H1 (cell line): ENCODE measurements around the gene NAV3. TPM values are rescaled to one million over a fixed set of nuclear protein-coding genes. Genes with fewer than 3 reads are reported as not detected.

Experiments
- RNF2 ChIP-seq: fragments of 200-900, 300-1000 bp; sonication (generic); IDR thresholded peaks from 2 replicates; pipeline ENCODE4 v1.7.1; 2016; ENCODE audit warnings: borderline replicate concordance, low read depth, mild to moderate bottlenecking, antibody characterized with exemption, low read length; ENCODE audit not compliant: poor library complexity, severe bottlenecking; ENCODE audit errors: missing control alignments
- SIN3A ChIP-seq, 2 experiments: IDR thresholded peaks in 1 of 2; conservative IDR thresholded peaks in 1 of 2; 2 replicates each; pipeline ENCODE4 v1.6.1; 2011 to 2012; ENCODE audit warnings: low read length in 2 of 2, improper control_type of control experiment in 1 of 2, low read depth in 1 of 2, mild to moderate bottlenecking in 1 of 2
- polyA plus RNA-seq, 7 experiments: library from polyadenylated mRNA; depleted of rRNA in 3 of 7; stranded (reverse) in 5 of 7; unstranded in 2 of 7; fragments of >200 nt in 5 of 7; fragments of 200-250 nt in 2 of 7; gene quantifications; 1 replicate in 5 of 7; 2 replicates in 1 of 7; 4 replicates in 1 of 7; pipeline versions ENCODE4 v1.2.1 to v1.2.3, GENCODE V29; 2011 to 2013; ENCODE audit warnings: missing spikeins in 2 of 7, mixed read lengths in 2 of 7
- total RNA-seq: library from RNA; stranded (reverse); fragmentation: NEBNext Ultra II Directional; extraction: Animal tissue kit (Norgen Biotek cat#: 25700); gene quantifications from 2 replicates; pipeline ENCODE4 v1.2.1, GENCODE V29; 2021
- TF ChIP-seq, protein P1 (sequence below): fragments of 300-600 bp; sonication (generic); IDR thresholded peaks from 2 replicates; pipeline ENCODE4 v1.7.1; 2012; ENCODE audit warnings: low read length, moderate library complexity, mild to moderate bottlenecking, inconsistent platforms; ENCODE audit not compliant: insufficient replicate concordance

Gene NAV3
- total and polyA plus RNA-seq, 2 of the 8 experiments (the other 6 are each of a cell fraction or from before 2014, with no cell fraction given): 0.47 to 5.0 TPM

DNA sequence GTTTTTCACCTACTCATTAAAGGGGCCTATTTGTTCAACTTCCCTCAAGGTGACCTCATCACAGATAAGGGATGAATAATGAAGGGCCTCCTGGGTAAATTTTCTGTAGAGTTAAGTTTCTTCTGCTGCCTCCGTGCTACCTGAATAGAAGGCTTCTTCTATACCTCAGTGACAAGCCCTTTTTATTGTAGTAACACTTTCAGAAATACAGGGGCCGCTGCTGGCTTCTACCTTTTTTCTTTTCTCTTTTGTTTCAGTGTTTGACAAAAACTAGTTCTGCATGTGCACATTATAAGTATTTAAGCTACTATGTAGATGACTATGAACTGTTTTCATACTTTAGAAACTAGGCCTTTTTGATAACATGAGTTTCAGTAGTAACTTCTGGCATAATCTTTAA, 207.0 kb downstream of the NAV3 start (continued):
- TF ChIP-seq, protein P1, sequence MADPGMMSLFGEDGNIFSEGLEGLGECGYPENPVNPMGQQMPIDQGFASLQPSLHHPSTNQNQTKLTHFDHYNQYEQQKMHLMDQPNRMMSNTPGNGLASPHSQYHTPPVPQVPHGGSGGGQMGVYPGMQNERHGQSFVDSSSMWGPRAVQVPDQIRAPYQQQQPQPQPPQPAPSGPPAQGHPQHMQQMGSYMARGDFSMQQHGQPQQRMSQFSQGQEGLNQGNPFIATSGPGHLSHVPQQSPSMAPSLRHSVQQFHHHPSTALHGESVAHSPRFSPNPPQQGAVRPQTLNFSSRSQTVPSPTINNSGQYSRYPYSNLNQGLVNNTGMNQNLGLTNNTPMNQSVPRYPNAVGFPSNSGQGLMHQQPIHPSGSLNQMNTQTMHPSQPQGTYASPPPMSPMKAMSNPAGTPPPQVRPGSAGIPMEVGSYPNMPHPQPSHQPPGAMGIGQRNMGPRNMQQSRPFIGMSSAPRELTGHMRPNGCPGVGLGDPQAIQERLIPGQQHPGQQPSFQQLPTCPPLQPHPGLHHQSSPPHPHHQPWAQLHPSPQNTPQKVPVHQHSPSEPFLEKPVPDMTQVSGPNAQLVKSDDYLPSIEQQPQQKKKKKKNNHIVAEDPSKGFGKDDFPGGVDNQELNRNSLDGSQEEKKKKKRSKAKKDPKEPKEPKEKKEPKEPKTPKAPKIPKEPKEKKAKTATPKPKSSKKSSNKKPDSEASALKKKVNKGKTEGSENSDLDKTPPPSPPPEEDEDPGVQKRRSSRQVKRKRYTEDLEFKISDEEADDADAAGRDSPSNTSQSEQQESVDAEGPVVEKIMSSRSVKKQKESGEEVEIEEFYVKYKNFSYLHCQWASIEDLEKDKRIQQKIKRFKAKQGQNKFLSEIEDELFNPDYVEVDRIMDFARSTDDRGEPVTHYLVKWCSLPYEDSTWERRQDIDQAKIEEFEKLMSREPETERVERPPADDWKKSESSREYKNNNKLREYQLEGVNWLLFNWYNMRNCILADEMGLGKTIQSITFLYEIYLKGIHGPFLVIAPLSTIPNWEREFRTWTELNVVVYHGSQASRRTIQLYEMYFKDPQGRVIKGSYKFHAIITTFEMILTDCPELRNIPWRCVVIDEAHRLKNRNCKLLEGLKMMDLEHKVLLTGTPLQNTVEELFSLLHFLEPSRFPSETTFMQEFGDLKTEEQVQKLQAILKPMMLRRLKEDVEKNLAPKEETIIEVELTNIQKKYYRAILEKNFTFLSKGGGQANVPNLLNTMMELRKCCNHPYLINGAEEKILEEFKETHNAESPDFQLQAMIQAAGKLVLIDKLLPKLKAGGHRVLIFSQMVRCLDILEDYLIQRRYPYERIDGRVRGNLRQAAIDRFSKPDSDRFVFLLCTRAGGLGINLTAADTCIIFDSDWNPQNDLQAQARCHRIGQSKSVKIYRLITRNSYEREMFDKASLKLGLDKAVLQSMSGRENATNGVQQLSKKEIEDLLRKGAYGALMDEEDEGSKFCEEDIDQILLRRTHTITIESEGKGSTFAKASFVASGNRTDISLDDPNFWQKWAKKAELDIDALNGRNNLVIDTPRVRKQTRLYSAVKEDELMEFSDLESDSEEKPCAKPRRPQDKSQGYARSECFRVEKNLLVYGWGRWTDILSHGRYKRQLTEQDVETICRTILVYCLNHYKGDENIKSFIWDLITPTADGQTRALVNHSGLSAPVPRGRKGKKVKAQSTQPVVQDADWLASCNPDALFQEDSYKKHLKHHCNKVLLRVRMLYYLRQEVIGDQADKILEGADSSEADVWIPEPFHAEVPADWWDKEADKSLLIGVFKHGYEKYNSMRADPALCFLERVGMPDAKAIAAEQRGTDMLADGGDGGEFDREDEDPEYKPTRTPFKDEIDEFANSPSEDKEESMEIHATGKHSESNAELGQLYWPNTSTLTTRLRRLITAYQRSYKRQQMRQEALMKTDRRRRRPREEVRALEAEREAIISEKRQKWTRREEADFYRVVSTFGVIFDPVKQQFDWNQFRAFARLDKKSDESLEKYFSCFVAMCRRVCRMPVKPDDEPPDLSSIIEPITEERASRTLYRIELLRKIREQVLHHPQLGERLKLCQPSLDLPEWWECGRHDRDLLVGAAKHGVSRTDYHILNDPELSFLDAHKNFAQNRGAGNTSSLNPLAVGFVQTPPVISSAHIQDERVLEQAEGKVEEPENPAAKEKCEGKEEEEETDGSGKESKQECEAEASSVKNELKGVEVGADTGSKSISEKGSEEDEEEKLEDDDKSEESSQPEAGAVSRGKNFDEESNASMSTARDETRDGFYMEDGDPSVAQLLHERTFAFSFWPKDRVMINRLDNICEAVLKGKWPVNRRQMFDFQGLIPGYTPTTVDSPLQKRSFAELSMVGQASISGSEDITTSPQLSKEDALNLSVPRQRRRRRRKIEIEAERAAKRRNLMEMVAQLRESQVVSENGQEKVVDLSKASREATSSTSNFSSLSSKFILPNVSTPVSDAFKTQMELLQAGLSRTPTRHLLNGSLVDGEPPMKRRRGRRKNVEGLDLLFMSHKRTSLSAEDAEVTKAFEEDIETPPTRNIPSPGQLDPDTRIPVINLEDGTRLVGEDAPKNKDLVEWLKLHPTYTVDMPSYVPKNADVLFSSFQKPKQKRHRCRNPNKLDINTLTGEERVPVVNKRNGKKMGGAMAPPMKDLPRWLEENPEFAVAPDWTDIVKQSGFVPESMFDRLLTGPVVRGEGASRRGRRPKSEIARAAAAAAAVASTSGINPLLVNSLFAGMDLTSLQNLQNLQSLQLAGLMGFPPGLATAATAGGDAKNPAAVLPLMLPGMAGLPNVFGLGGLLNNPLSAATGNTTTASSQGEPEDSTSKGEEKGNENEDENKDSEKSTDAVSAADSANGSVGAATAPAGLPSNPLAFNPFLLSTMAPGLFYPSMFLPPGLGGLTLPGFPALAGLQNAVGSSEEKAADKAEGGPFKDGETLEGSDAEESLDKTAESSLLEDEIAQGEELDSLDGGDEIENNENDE: no peak
- TF ChIP-seq SIN3A (conservative IDR thresholded peaks at IDR 0.05 in 1 of 2, IDR thresholded peaks at IDR 0.05 in 1 of 2; ENCODE audit: low read depth in 1 of 2, low read length in 2 of 2): no peak
- TF ChIP-seq RNF2: no peak
